Mesendoderm (in vitro differentiated cells): Measurements from ENCODE around the gene REN.
A peak's percentile ranks its signal among the peaks of the same experiment; 100 is the strongest.

Experiments
- DNase-seq: peaks from one replicate; pipeline ENCODE4 v3.0.0; 2013
- H2AK5ac ChIP-seq: 2 replicates; pipeline ENCODE4 v1.6.1; 2013; ENCODE audit warnings: low read length, inconsistent platforms
- H2BK120ac ChIP-seq: 2 replicates; pipeline ENCODE4 v1.6.1; 2013; ENCODE audit warnings: low read depth, mild to moderate bottlenecking, low read length, moderate library complexity, mixed read lengths
- H2BK15ac ChIP-seq: replicated peaks from 2 replicates; pipeline ENCODE4 v1.6.1; 2013; ENCODE audit warnings: low read depth, mild to moderate bottlenecking, moderate library complexity
- H2BK5ac ChIP-seq: 2 replicates; pipeline ENCODE4 v1.6.1; 2013; ENCODE audit warnings: low read length, inconsistent platforms
- H3K18ac ChIP-seq: 2 replicates; pipeline ENCODE4 v1.6.1; 2013; ENCODE audit warnings: mild to moderate bottlenecking, low read length, mixed read lengths
- H3K23ac ChIP-seq: one replicate; pipeline ENCODE4 v1.6.1; 2013; ENCODE audit warnings: low read length
- H3K27ac ChIP-seq: 2 replicates; pipeline ENCODE4 v1.5.1; 2013; ENCODE audit warnings: low read depth, mild to moderate bottlenecking, inconsistent platforms, low read length, moderate library complexity
- H3K27me3 ChIP-seq: 2 replicates; pipeline ENCODE4 v1.6.1; 2013; ENCODE audit warnings: low read length, control low read depth, mild to moderate bottlenecking, inconsistent platforms; ENCODE audit not compliant: insufficient read depth, poor library complexity
- H3K36me3 ChIP-seq: 2 replicates; pipeline ENCODE4 v1.6.1; 2013; ENCODE audit warnings: low read length, inconsistent platforms; ENCODE audit not compliant: control insufficient read depth, insufficient read depth
- H3K4ac ChIP-seq: one replicate; pipeline ENCODE4 v1.6.1; 2013; ENCODE audit warnings: low read depth, mild to moderate bottlenecking, low read length, moderate library complexity
- H3K4me1 ChIP-seq: 2 replicates; pipeline ENCODE4 v1.6.1; 2013; ENCODE audit warnings: low read depth, low read length, inconsistent platforms; ENCODE audit not compliant: control insufficient read depth
- H3K4me2 ChIP-seq: 2 replicates; pipeline ENCODE4 v1.6.1; 2013; ENCODE audit warnings: low read length
- H3K4me3 ChIP-seq: 2 replicates; pipeline ENCODE4 v1.5.1; 2013; ENCODE audit warnings: mild to moderate bottlenecking, low read length
- H3K56ac ChIP-seq: one replicate; pipeline ENCODE4 v1.6.1; 2013; ENCODE audit warnings: low read length
- H3K79me1 ChIP-seq: 2 replicates; pipeline ENCODE4 v1.6.1; 2013; ENCODE audit warnings: low read length, inconsistent platforms
- H3K79me2 ChIP-seq: 2 replicates; pipeline ENCODE4 v1.6.1; 2013; ENCODE audit warnings: mild to moderate bottlenecking, low read length; ENCODE audit not compliant: control insufficient read depth, insufficient read depth
- H3K9ac ChIP-seq: 2 replicates; pipeline ENCODE4 v1.6.1; 2013; ENCODE audit warnings: low read length, inconsistent platforms
- H4K5ac ChIP-seq: one replicate; pipeline ENCODE4 v1.6.1; 2013; ENCODE audit warnings: low read length
- H4K8ac ChIP-seq: one replicate; pipeline ENCODE4 v1.6.1; 2013; ENCODE audit warnings: low read depth, mild to moderate bottlenecking, control low read depth, low read length, moderate library complexity
- WGBS: extraction: QIAGEN DNeasy Blood & Tissue Kit; methylation state at CpG from one replicate; pipeline ENCODE4 v1.1.7; 2013; ENCODE audit warnings: low lambda C conversion rate, missing lambda C conversion rate; ENCODE audit not compliant: insufficient coverage; ENCODE audit errors: extremely low coverage; 5-methylcytosine and 5-hydroxymethylcytosine counted together

Gene REN

DNA sequence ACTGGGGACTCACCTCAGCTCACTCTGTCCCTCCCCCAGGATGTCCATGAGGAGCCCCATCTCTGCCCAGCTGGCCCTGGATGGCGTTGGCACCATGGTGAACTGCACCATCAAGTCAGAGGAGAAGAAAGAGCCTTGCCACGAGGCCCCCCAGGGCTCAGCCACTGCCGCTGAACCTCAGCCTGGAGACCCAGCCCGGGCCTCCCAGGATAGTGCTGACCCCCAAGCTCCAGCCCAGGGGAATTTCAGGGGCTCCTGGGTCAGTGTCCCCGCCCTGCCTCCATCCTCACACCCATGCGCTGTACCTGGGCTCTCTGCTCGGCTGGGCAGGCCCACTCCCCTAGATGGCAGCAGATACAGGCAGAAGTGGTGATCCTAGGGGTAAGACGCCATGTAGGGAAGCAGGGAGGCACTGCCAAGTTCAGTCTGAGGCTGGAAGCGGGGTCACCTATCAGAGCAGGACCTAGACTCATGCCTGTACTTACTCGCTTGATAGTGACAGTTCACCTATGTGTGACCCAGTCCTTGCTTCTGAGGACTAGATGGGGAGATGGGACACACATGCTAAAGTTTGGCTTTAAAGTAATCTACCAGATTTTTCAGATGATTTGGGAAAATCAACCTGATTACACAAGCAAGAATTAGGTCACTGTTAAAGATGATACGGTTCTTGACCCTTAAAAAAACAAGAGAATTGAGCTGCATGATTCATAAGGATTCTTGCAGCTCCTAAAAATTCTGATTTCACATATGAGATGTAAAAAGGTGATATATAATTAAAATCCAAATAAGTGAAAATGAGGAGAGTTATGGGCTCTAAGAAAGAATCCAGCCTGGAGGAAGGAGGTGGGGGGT lies 53.0 kb downstream of the REN start:
- Histone ChIP-seq H3K4me3 (no peak overlapping the region), H2BK5ac (no peak overlapping the region), H3K4me2 (no peak overlapping the region), H2BK120ac (no peak overlapping the region), H4K8ac (no peak overlapping the region), H3K79me2 (peaks cover 44% of the 10 kb centered on the region), H3K23ac (no peak overlapping the region), H3K27me3 (no peaks in the 10 kb centered on the region), H4K5ac (no peak overlapping the region), H3K4me1 (peaks cover 6% of the 10 kb centered on the region), H3K79me1 (peaks cover 16% of the 10 kb centered on the region), H3K27ac (no peak overlapping the region), H3K9ac (no peak overlapping the region), H2BK15ac (no peak overlapping the region), H3K18ac (no peak overlapping the region), H3K56ac (no peak overlapping the region), H3K36me3 (peaks cover 2% of the 10 kb centered on the region), H2AK5ac (no peak overlapping the region), H3K4ac (no peak overlapping the region)
- no CpG with 5 or more reads among the region's 11 CpGs for WGBS
- no peak for DNase-seq

DNA sequence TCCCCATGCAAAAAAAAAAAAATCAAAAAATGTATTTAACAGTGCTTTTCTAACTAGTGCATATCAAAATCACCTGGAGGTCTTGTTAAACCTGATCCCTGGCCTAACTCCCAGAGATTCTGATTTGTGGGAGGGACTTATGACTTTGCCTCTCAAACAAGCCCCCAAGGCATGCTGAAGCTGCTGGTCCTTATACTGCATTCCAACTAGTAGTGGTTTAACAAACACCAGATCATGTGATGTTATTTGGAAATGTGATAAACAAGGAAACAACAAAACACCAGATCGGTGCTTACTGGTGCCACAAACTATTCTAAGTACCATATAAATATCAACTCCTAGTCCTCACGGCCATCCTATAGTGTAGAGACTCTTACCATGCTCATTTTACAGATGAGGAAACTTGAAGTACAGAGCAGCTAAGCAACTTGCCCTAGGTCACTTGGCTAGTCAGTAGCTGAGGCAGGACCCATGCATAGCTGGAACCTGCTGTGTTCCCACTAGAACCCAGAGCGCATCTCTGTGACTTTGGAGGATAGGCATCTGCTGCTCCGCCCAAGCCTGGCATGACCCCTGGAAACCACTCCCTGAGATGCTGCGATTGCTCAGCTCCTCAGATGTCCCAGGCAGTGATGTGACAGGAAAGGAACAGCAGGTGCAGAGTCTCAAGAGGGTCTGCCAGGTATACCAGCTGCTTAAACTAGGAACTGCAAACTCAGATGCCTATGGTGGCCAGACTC lies 55.1 kb downstream of the REN start:
- Histone ChIP-seq H3K36me3 (peaks cover 2% of the 10 kb centered on the region), H3K56ac (no peak overlapping the region), H3K18ac (no peak overlapping the region), H3K79me2 (peaks cover 61% of the 10 kb centered on the region), H3K4me1 (peaks cover 6% of the 10 kb centered on the region), H2BK5ac (no peak overlapping the region), H2AK5ac (no peak overlapping the region), H3K23ac (no peak overlapping the region), H3K4me3 (no peak overlapping the region), H3K4me2 (no peak overlapping the region), H3K79me1 (peaks cover 11% of the 10 kb centered on the region), H3K27ac (no peak overlapping the region), H4K8ac (no peak overlapping the region), H3K9ac (no peak overlapping the region), H2BK15ac (no peak overlapping the region), H4K5ac (no peak overlapping the region), H3K4ac (no peak overlapping the region), H3K27me3 (no peaks in the 10 kb centered on the region), H2BK120ac (no peak overlapping the region)
- DNase-seq = peak; percentile 74
- no CpG with 5 or more reads among the region's 5 CpGs for WGBS

DNA sequence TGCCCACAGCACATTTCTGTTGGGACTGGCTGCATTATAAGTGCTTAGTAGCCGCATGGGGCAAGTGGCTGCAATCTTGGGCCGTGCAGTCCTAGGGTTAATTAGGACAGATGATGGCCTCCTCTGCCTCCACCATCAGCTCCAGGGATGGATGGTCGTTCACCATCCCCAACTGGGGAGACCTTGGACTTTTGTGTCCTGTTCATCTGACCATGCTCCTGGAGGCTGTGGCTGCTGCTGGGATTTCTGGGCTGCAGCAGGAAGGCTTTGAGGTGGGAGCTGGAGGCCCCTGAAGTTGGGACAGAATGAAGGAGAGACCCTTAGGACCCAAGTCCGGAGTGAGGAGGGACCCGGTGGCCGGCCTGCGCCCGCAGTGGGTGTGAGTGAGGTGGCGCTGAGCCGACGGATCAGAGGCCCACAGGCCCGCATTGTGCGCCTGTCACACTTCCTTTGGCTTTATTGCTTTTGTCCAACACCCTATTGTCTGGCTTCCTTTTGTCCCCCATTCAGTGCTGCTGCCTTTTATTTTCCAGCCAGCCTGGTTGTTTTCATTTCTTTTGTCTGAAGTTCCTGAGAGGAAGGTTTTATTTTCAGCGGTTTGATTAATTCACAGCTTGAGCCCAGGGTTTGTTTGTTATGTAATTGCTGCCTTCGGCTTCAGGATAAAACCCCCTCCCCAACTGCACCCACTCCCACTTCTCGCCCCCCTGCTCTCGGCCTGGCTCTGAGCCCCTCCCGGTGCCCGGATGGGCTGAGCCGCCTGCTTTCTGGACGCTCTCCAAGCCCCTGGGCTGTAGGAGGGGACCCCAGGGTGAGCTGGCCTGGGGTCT lies 57.6 kb downstream of the REN start:
- peaks cover 19% of the 10 kb centered on the region for H3K79me1 ChIP-seq
- H3K23ac ChIP-seq = peak overlapping the region; percentile 11
- H3K4ac ChIP-seq = peak overlapping the region; percentile 20
- no peak overlapping the region for H3K4me2 ChIP-seq
- peak overlapping the region; percentile 46 for H3K18ac ChIP-seq
- no peak overlapping the region for H2BK15ac ChIP-seq
- H3K27me3 ChIP-seq = no peaks in the 10 kb centered on the region
- peak overlapping the region; percentile 25 for H3K9ac ChIP-seq
- peaks cover 18% of the 10 kb centered on the region for H3K4me1 ChIP-seq
- H2AK5ac ChIP-seq = no peak overlapping the region
- no peak overlapping the region for H3K4me3 ChIP-seq
- no peak overlapping the region for H2BK5ac ChIP-seq
- H2BK120ac ChIP-seq = no peak overlapping the region
- peak overlapping the region; percentile 47 for H3K56ac ChIP-seq
- H3K79me2 ChIP-seq = peaks cover 69% of the 10 kb centered on the region
- no peak overlapping the region for H3K27ac ChIP-seq
- no CpG with 5 or more reads among the region's 21 CpGs for WGBS
- peak; percentile 42 for DNase-seq
- no peak overlapping the region for H4K5ac ChIP-seq
- no peaks in the 10 kb centered on the region for H3K36me3 ChIP-seq
- H4K8ac ChIP-seq = no peak overlapping the region

DNA sequence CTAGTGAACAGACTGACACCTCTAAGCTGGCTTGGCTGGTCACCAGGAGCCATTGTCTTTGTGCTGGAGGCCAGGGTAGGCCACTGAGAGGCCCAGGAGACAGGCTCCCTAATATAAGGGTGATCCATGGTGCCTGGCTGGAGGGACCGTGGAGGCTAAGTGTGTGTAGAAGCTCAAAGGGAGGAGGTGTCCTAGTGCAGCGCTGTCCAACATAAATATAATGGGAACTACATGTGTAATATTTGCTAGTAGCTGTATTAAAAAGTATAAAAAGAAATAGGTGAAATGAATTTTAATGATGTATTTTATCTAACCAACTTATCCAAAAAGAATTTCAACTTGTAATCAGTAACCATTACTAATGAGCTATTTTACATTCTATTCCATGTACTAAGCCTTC lies 58.2 kb downstream of the REN start:
- Histone ChIP-seq H4K5ac (no peak overlapping the region), H2BK15ac (no peak overlapping the region), H2AK5ac (no peak overlapping the region), H3K23ac (no peak overlapping the region), H3K4me1 (peaks cover 21% of the 10 kb centered on the region), H3K79me1 (peaks cover 21% of the 10 kb centered on the region), H3K36me3 (no peaks in the 10 kb centered on the region), H3K56ac (no peak overlapping the region), H3K4ac (no peak overlapping the region), H3K27me3 (no peaks in the 10 kb centered on the region), H3K4me2 (no peak overlapping the region), H3K9ac (no peak overlapping the region), H3K4me3 (no peak overlapping the region), H3K27ac (no peak overlapping the region), H2BK5ac (no peak overlapping the region), H3K18ac (no peak overlapping the region), H4K8ac (no peak overlapping the region), H3K79me2 (peaks cover 73% of the 10 kb centered on the region), H2BK120ac (no peak overlapping the region)
- WGBS = no CpG with 5 or more reads among the region's 2 CpGs
- no peak for DNase-seq

DNA sequence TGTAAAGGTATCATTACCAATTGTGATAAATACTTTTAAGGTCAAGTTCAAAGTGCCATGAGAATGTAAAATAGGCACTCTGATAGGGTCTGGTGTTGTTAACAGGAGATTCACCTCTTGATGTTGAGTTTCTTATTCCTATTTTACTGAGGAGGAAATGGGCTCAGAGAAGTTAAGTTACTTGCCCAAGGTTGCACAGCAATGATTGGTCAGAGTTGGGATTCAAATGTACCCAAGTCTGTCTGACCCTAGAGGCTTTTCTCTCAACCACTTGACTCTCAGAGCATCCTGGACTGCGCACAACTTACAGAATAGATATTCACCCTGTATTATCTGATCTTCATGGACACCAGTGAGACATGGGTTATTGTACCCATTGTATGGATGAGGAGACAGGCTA lies 59.3 kb downstream of the REN start:
- Histone ChIP-seq H3K36me3 (no peaks in the 10 kb centered on the region), H3K79me1 (peaks cover 26% of the 10 kb centered on the region), H3K56ac (no peak overlapping the region), H3K79me2 (peaks cover 79% of the 10 kb centered on the region), H3K4me1 (peaks cover 23% of the 10 kb centered on the region), H2BK120ac (no peak overlapping the region), H4K5ac (no peak overlapping the region), H3K4ac (no peak overlapping the region), H3K18ac (no peak overlapping the region), H3K4me2 (no peak overlapping the region), H2BK15ac (no peak overlapping the region), H3K23ac (no peak overlapping the region), H2BK5ac (no peak overlapping the region), H3K27ac (no peak overlapping the region), H3K9ac (no peak overlapping the region), H3K4me3 (no peak overlapping the region), H4K8ac (no peak overlapping the region), H3K27me3 (no peaks in the 10 kb centered on the region), H2AK5ac (no peak overlapping the region)
- WGBS = no CpG with 5 or more reads among the region's 1 CpG
- no peak for DNase-seq
